COLO668 (cell line): Measurements from ENCODE around the gene TOX2.

Experiments used
- DNase-seq: peaks from one replicate; lab custom pipeline; 2025; ENCODE audit not compliant: unreplicated experiment; lab: John Stamatoyannopoulos, UW

Gene TOX2

GRCh38 chr20:43994486-43995100 lies 79.9 kb downstream of the TOX2 start:
- no peak for DNase-seq

GRCh38 chr20:43995645-43996044 lies 81.0 kb downstream of the TOX2 start:
- DNase-seq, result no peak

- no peak for DNase-seq
These were observed 81.7 kb downstream of the TOX2 start for GRCh38 chr20:43996240-43996930.

GRCh38 chr20:43999848-44000247 lies 85.2 kb downstream of the TOX2 start:
- no peak for DNase-seq

GRCh38 chr20:44001667-44002596 lies 87.3 kb downstream of the TOX2 start:
- DNase-seq, result no peak

GRCh38 chr20:44002861-44003260 lies 88.2 kb downstream of the TOX2 start:
- no peak for DNase-seq

GRCh38 chr20:44003609-44004008 lies 89.0 kb downstream of the TOX2 start:
- DNase-seq, result no peak

GRCh38 chr20:44004306-44004915 lies 89.8 kb downstream of the TOX2 start:
- no peak for DNase-seq

- DNase-seq, result no peak
These were observed 91.0 kb downstream of the TOX2 start for GRCh38 chr20:44005661-44006060.

- DNase-seq, result no peak
These were observed 91.5 kb downstream of the TOX2 start for GRCh38 chr20:44006126-44006525.

- DNase-seq, result no peak
These were observed 91.9 kb downstream of the TOX2 start for GRCh38 chr20:44006578-44006977.

GRCh38 chr20:44008806-44009678 lies 94.4 kb downstream of the TOX2 start:
- DNase-seq, result peak; percentile 28

GRCh38 chr20:44009679-44009992 lies 95.0 kb downstream of the TOX2 start:
- no peak for DNase-seq

GRCh38 chr20:44010162-44010704 lies 95.6 kb downstream of the TOX2 start:
- DNase-seq, result no peak

GRCh38 chr20:44011251-44011940 lies 96.7 kb downstream of the TOX2 start:
- no peak for DNase-seq

- no peak for DNase-seq
These were observed 98.0 kb downstream of the TOX2 start for GRCh38 chr20:44012466-44013226.

- no peak for DNase-seq
These were observed 100.4 kb downstream of the TOX2 start for GRCh38 chr20:44014807-44015732.

GRCh38 chr20:44015733-44016103 lies 101.1 kb downstream of the TOX2 start:
- DNase-seq, result no peak
